NCI-H2029 (cell line): ENCODE results near the gene YPEL1.
"Not testable (repeated sequence)": the region's sequence is repeated elsewhere in the genome, so short reads cannot be mapped to it uniquely, and the experiment has no call there.

ENCODE experiments used
- DNase-seq: peaks from one replicate; lab custom pipeline; 2025; lab: John Stamatoyannopoulos, UW

The YPEL1 gene

GRCh38 chr22:21753374-21754111, 17.9 kb upstream of the YPEL1 start:
- DNase-seq, result no peak

- DNase-seq, result no peak
Observed at GRCh38 chr22:21752276-21752675, 16.7 kb upstream of the YPEL1 start.

GRCh38 chr22:21745948-21746347, 10.4 kb upstream of the YPEL1 start:
- no peak for DNase-seq

GRCh38 chr22:21744917-21745316, 9.3 kb upstream of the YPEL1 start:
- not testable (repeated sequence) for DNase-seq

GRCh38 chr22:21741790-21742189, 6.2 kb upstream of the YPEL1 start:
- DNase-seq, result no peak

GRCh38 chr22:21741059-21741458, 5.5 kb upstream of the YPEL1 start:
- DNase-seq, result no peak

- DNase-seq, result no peak
Observed at GRCh38 chr22:21739828-21740377, 4.3 kb upstream of the YPEL1 start.

GRCh38 chr22:21738966-21739365, 3.4 kb upstream of the YPEL1 start:
- no peak for DNase-seq

GRCh38 chr22:21738081-21738480, 2.5 kb upstream of the YPEL1 start:
- no peak for DNase-seq

GRCh38 chr22:21736948-21737347, 1.4 kb upstream of the YPEL1 start:
- no peak for DNase-seq

- DNase-seq, result no peak
Observed at GRCh38 chr22:21736084-21736642, 569 bp upstream of the YPEL1 start.

GRCh38 chr22:21734540-21735199, 924 bp downstream of the YPEL1 start:
- DNase-seq, result no peak

GRCh38 chr22:21731503-21731902, 4.1 kb downstream of the YPEL1 start:
- no peak for DNase-seq

GRCh38 chr22:21730535-21731308, 4.9 kb downstream of the YPEL1 start:
- DNase-seq, result no peak

- DNase-seq, result not testable (repeated sequence)
Observed at GRCh38 chr22:21729184-21729583, 6.4 kb downstream of the YPEL1 start.

GRCh38 chr22:21728270-21728669, 7.3 kb downstream of the YPEL1 start:
- no peak for DNase-seq

- no peak for DNase-seq
Observed at GRCh38 chr22:21727768-21728167, 7.8 kb downstream of the YPEL1 start.

GRCh38 chr22:21727159-21727558, 8.4 kb downstream of the YPEL1 start:
- DNase-seq, result no peak

GRCh38 chr22:21726650-21727049, 8.9 kb downstream of the YPEL1 start:
- DNase-seq, result no peak

GRCh38 chr22:21725956-21726649, 9.5 kb downstream of the YPEL1 start:
- DNase-seq, result no peak

- not testable (repeated sequence) for DNase-seq
Observed at GRCh38 chr22:21724496-21724895, 11.1 kb downstream of the YPEL1 start.
